IMR-90 (cell line): ENCODE measurements around the gene FAM168B.

Experiments used
- CTCF ChIP-seq: conservative IDR thresholded peaks from 2 replicates; pipeline ENCODE4 v1.5.1; 2012; ENCODE audit warnings: mild to moderate bottlenecking, low read depth, low read length, improper control_type of control experiment
- POLR2A ChIP-seq: IDR thresholded peaks from 2 replicates; pipeline ENCODE4 v1.6.1; 2012; ENCODE audit warnings: mild to moderate bottlenecking, low read depth, low read length

- TF ChIP-seq CTCF (no peak), POLR2A (no peak)
Measured at GRCh38 chr2:131050896-131051295, 42.4 kb downstream of the FAM168B start.
